Heart left ventricle (tissue), 13 donors: ENCODE data around the gene TTLL9.

Experiments
- CTCF ChIP-seq, 12 donors: fragments of 200-600 bp; sonication (generic) in 4 of 12; IDR thresholded peaks; one replicate each; pipeline versions ENCODE4 v1.5.0 to v1.8.0; 2018 to 2022; ENCODE audit warnings: antibody characterized with exemption in 12 of 12, mild to moderate bottlenecking in 5 of 12
- POLR2A ChIP-seq, 2 donors: fragments of 450-650 bp; IDR thresholded peaks; one replicate each; pipeline ENCODE4 v1.6.1; 2017; ENCODE audit warnings: antibody characterized with exemption in 2 of 2, mild to moderate bottlenecking in 2 of 2, moderate library complexity in 2 of 2
- donor health status: ischemic (EF 13 %, LVEDD 7.1; RV severe dilation, severe dysfunction).
- donor health status: DM: no; HTN: yes; CAD: no.
- donor health status: DM: no; HTN: no; CAD: no.
- donor health status: ischemic (EF 25% LVEDD 6.9; RV normal size, moderate dysfunction).
- donor health status: ischemic (EF 25% LVEDD 5.7; RV mildly dilated, moderate dysfunction).
- donor health status: ischemic (EF 35%, LVEDD 5.7; RV mildly dilated, moderate dysfunction).
- donor health status: nonischemic (EF 11% LVEDD 7.7; RV severe dilation, severe dysfunction).
- donor health status: DM: yes; HTN: yes; CAD: no.
- donor health status: PGD.
- donor health status: ischemic (EF 29% LVEDD 5.4; RV normal size, mild dysfunction).
- donor health status: nonischemic (EF 23%, LVEDD 6.1; RV moderate dilation, normal function).

GRCh38 chr20:31943052-31943471 lies 72.6 kb downstream of the TTLL9 start:
- TF ChIP-seq POLR2A (IDR thresholded peaks at IDR 0.05): no peak
- TF ChIP-seq CTCF (IDR thresholded peaks at IDR 0.05): no peak
